HG03159 (cell line): ENCODE measurements around the gene VAV3.

Source experiments
- ATAC-seq: cut with Tn5 transposase; IDR thresholded peaks from one replicate; pipeline ENCODE4 v1.9.1; 2021; ENCODE audit warnings: mild to moderate bottlenecking, moderate library complexity; ENCODE audit not compliant: unreplicated experiment

VAV3 gene

GRCh38 chr1:107842241-107842640 lies 122.7 kb downstream of the VAV3 start:
- no peak for ATAC-seq

DNA sequence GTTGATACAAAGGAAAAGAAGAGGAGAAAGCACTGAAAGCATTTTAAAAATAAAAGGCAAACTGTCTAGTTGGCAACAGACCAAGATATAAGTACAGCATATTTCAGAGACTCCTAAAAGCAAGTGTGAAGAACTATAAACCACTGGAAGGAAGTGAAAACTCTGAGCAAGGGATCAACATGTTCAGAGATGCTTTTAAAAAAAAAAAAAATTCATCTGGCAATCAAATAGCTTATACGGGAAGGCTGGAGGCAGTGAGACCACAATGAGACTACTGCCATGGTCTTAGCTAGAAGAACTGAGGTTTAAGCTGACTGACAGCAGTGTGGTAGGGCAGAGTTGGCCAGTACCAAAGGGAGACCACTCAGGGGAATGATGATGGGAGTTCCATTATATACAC lies 124.3 kb downstream of the VAV3 start:
- no peak for ATAC-seq

DNA sequence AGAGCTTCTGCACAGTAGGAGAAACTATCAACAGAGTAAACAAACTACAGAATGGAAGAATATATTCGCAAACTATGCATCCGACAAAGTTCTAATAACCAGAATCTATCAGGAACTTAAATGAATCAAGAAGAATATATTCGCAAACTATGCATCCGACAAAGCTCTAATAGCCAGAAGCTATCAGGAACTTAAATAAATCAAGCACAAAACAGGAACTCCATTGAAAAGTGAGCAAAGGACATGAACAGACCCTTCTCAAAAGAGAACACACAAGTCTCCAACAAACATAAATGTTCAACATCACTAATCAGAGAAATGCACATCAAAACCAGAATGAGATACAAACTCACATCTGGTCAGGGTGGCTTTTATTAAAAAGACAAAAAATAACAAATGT lies 126.9 kb downstream of the VAV3 start:
- no peak for ATAC-seq

DNA sequence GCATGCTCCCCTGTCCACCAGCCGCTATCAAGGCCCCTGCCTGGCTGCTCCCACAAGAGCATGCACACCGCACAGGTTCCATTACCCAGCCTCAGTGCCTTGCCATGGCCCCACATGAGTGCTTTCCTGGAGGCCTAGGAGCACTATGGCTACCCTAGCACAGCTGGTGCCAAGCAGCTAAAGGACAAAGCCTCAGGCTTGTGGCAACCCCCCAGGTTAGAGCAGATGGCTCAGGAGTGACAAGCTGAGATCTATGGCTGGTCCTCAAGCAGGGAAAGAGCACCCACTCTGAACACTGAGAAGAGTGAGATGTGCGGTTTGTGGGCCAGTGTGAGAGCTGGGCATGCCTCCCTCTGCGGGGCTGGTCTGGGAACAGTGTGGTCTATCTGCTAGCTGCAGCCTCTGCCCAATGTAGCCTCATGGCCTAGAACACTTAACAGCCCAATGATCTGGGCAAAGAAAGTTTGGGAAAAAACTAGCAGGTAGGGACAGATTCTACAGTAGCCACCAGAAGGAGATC lies 129.8 kb downstream of the VAV3 start:
- no peak for ATAC-seq

DNA sequence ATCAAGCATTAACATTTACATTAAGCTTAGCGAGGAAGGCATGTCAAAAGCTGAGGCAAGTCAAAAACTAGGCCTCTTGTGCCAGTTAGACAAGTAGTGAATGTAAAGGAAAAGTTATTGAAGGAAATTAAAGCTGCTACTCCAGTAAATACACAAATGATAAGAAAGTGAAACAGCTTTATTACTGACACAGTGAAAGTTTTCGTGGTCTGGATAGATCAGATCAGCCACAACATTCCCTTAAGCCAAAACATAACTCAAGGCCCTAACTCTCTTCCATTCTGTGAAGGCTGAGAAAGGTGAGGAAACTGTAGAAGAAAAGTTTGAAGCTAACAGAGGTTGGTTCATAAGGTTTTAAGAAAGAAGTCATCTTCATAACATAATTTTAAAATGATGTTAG lies 131.9 kb downstream of the VAV3 start:
- ATAC-seq, result no peak

- no peak for ATAC-seq
Observed at GRCh38 chr1:107831921-107832320, 133.1 kb downstream of the VAV3 start.

GRCh38 chr1:107830526-107830925 lies 134.5 kb downstream of the VAV3 start:
- ATAC-seq, result no peak

DNA sequence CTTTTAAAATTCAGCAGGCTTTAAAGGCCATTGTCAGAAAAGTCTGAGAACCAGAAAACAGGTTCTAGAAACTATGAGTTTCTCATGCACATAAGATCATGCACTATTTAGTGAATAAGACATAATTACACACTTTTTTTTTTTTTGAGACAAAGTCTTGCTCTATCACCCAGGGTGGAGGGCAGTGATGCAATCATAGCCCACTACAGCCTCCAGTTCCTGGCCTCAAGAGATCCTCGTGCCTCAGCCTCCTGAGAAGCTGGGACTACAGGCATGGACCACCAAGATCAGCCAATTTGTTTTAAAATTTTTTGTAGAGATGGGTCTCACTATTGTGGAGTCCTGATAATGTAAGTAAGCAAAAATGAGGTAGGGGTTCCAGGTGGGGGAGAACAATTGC lies 134.9 kb downstream of the VAV3 start:
- ATAC-seq, result no peak

DNA sequence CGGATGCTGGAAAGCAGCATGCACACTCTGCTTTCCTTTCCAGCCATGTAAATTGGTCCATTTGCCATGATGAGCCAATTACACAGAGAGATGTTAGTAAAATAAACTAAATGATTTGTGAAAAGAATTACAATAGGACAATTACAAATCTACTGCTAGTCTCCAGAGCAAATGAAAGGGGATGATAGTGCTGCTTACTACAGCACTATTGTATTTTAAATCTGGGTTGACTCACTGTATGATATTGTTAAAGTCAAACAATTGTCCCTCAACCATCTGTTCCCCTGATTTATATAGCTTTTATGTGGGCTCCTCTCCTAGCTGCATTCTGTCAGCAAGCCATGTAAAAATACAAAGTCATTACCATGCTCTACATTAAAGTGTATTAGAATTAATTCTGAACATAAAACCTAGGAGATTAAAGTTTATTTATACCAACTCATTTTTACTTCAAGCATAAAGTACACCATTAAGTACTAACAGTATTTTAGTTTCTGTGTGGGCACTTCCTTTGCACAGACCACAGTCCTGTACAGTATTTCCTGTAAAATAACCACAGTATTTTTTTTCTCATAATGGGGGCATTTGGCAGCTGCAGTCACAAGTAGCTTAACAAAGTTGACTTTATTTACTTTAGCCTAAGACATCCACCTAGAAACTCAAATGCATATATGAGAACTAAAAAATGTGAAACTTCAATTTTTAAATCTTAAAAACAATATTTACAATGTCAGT lies 135.8 kb downstream of the VAV3 start:
- ATAC-seq, result no peak

DNA sequence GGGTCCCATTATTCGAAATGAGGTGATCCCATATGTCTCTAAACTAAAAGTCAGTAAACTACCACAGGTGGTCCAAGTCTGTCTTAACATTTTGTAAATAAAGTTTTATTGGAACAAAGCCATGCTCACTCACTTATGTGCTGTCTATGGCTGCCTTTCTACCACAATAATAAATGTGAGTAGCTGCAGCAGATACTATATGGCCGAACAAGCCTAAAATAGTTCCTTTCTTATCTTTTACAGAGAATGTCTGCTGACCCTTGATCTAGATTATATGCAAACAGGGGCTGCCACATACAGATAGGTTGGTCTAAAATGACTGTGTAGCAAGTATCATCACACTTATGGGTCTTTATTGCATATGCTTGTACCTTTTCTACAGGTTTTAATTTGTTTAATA lies 140.0 kb downstream of the VAV3 start:
- ATAC-seq, result no peak

DNA sequence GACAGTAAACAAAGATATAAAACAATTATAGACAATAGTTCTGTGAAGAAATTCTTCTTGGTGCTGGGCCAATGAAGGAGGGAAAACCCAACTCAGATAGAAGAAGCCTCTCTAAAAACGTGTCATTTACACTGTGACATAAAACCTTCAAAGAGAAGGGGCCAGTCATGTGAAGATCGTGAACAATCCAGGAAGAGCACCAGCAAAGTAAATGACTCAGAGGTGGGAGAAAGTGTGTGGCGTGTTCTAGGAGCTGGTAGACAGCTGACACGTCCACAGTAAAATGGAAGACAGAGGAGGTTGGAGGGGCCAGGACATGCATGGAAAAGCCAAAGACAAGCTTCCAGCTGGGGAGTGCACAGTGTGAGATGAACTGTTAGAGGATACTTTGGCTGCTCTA lies 143.6 kb downstream of the VAV3 start:
- no peak for ATAC-seq

DNA sequence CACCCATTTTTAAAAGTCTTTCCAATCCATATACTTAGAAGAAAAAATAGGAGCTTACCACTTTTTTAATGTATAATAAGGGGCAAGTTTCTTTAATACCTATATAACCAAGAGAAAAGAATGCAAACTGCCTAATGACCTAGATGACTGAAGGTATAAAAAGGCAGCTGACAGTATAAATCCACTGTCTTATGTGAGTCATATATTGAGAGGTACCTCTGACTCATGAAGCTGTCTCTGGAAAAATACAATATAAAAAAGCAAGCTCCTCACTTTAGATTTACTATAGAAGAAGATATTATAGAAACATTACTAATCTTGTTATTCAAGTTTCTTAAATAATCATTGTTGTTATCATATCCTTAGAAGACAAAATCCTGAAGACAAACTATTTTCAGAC lies 144.2 kb downstream of the VAV3 start:
- ATAC-seq, result no peak

DNA sequence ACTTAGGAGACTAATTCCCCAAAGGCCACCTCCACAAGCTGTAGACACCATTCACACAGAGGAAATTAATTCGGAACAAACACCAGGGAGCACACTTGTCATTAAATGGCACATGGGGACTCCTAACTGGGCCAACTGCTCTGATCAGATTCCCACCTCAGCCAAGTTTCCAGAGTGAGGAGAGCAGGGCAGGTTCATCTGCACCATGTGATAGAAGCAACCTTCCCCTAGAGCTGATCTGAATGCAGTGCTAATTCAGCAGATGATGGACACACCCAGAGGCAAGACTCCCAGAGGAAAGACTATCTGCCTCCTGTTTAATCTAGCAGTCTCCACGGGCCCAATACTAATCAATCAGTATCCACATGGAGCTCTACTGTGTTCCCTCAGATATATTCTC lies 147.0 kb downstream of the VAV3 start:
- ATAC-seq, result no peak

GRCh38 chr1:107817206-107817605 lies 147.8 kb downstream of the VAV3 start:
- no peak for ATAC-seq

DNA sequence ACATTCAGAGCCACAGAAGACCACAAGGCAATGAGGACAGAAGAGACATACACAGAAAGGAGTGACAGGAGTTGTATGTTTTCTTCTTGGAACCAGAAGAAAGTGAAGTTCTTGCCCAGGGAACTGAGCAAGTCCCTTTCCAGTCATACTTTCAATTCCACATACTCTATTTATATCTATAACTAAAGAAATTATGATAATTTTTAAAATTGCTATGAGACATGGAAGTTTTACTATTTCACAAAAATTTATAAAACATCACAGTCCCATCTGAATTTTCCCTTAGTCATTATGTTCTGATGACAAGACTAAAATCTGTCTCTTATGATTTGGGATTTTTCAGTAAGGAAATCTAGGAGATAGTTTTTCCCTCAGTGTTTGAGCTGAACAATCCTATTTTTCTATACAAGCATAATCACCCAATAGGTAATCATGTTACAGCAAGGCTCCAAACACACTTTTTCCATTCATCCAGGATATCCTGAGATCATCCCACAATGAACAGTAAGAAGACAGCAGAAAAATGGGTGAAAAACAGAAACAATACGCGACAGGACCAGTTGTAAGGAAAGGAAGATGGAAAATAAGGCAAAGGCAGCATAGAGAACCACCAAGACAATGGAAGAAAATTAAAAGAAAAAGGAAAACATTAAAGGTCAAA lies 154.6 kb downstream of the VAV3 start:
- no peak for ATAC-seq

DNA sequence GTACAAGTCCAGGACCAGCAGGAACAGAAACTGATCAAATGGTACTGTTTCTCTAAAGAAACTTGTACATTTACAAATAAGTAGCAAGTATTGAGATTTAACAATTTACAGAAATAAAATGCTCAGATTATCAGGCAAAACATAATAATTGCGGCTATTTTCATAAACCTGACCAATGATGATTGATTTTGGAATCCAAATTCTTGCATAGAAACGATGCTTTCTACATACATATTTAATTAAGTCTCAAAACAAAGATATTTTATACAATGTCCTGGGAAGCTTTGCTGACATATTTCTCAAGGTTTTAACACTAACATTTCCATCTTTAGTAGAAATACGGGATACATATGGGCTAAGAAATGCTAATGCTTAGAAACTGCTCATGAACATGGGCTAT lies 157.1 kb downstream of the VAV3 start:
- ATAC-seq, result no peak

- no peak for ATAC-seq
Observed at GRCh38 chr1:107807405-107807804, 157.6 kb downstream of the VAV3 start.

DNA sequence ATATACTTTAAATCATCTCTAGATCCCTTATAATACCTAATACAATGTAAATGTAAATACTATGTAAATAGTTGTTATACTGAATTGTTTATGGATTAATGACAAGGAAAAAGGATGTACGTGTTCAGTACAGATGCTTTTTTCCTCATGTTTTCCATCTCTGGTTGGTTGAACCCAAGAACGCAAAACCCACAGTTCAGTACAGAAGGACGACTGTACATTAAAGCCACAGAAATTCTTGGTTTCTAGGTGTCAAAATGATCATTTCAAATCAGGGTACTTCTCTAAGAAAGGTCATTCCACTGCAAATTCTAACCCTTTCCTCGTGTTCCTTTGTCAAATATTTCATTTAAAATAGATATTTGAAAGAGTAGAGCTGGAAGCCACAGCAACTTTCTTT lies 158.1 kb downstream of the VAV3 start:
- ATAC-seq, result no peak

GRCh38 chr1:107804741-107805140 lies 160.2 kb downstream of the VAV3 start:
- ATAC-seq, result no peak

GRCh38 chr1:107804134-107804533 lies 160.8 kb downstream of the VAV3 start:
- ATAC-seq, result no peak

DNA sequence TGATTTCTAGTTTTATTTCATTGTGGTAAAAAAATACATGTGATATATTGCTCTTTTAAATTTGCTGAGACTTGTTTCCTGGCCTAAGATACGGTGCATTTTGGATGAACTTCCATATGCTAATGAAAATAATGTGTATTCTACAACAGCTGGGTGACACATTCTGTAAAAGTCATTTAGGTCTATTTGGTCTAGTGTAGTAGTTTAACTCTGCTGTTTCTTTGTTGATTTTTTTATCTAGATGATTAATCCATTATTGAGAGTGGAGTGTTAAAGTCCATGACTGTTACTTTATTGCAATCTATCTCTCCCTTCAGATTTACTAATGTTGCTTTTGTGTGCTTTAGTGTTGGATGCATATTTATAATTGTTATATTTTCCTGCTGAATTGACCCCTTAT lies 161.4 kb downstream of the VAV3 start:
- no peak for ATAC-seq

DNA sequence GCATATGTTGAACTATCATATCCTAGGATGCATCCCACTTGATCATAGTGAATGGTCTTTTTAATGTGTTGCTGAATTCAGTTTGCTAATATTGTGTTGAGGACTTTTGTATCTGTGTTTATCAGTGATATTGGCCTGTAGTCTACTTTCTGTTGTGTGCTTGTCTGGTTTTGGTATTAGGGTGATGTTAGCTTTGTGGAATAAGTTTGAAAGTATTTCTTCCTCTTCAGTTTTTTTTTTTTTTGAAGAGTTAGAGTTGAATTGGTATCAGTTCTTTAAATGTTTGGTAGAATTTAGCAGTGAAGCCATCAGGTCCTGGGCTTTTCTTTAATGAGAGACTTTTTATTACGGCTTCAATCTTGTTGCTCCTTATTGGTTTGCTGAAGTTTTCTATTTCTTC lies 162.3 kb downstream of the VAV3 start:
- ATAC-seq, result no peak

DNA sequence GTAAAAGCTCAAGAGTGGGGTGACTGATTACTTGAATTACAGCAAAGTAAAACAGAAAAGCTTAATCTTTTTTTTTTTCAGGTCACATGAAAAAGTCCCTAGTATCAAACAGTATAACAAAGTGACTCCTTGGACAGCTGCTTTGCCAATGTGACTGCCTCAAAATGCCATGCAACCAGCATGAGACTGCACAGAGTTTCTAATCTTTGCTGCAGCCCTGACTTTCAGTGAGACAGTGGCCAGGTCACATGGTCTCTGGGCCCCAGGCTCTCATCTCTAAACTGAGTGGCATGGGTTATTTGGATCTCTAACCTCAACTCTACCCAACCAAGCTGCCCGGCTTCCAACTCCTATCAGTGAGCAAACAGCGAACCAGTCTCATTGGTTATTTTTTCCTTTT lies 169.0 kb downstream of the VAV3 start:
- no peak for ATAC-seq
